SU-DHL-6 (cell line): ENCODE data around the gene SART3.

Source experiments
- H2AFZ ChIP-seq: fragments of 200-600 bp; sonication (generic); 2 replicates; pipeline ENCODE4 v1.6.1; 2014; ENCODE audit warnings: low read depth, mild to moderate bottlenecking, moderate library complexity, mixed read lengths, antibody characterized with exemption, low read length; ENCODE audit not compliant: severe bottlenecking
- H3F3A ChIP-seq: fragments of 200-600 bp; shearing (Covaris generic); 2 replicates; pipeline ENCODE4 v1.6.0; 2016; ENCODE audit warnings: antibody characterized with exemption, mild to moderate bottlenecking; ENCODE audit not compliant: insufficient read depth
- H3K27ac ChIP-seq: fragments of 200-600 bp; sonication (generic); 2 replicates; pipeline ENCODE4 v1.5.1; 2016; ENCODE audit warnings: low read depth, mild to moderate bottlenecking, low read length, moderate library complexity, mixed read lengths
- H3K27me3 ChIP-seq: fragments of 200-600 bp; sonication (generic), shearing (Covaris generic); 2 replicates; pipeline ENCODE4 v1.6.0; 2014; ENCODE audit warnings: mild to moderate bottlenecking, low read length
- H3K36me3 ChIP-seq: fragments of 200-600 bp; sonication (generic); 2 replicates; pipeline ENCODE4 v1.6.1; 2014; ENCODE audit warnings: mild to moderate bottlenecking, low read length, mixed read lengths
- H3K4me2 ChIP-seq: fragments of 300-600, 200-600 bp; shearing (Covaris generic), sonication (generic); 2 replicates; pipeline ENCODE4 v1.6.0; 2014; ENCODE audit warnings: low read length, low read depth, mild to moderate bottlenecking; ENCODE audit not compliant: poor library complexity, severe bottlenecking
- H3K4me3 ChIP-seq: fragments of 200-600 bp; sonication (generic); 2 replicates; pipeline ENCODE4 v1.5.1; 2014; ENCODE audit warnings: antibody characterized with exemption, low read length, mild to moderate bottlenecking, mixed read lengths; ENCODE audit not compliant: insufficient read depth, poor library complexity, severe bottlenecking
- H3K79me2 ChIP-seq: fragments of 200-600 bp; sonication (generic); 2 replicates; pipeline ENCODE4 v1.6.1; 2014; ENCODE audit warnings: mild to moderate bottlenecking, low read length, moderate library complexity; ENCODE audit not compliant: insufficient read depth
- H3K9ac ChIP-seq: fragments of 200-600 bp; sonication (generic); 2 replicates; pipeline ENCODE4 v1.7.0; 2014; ENCODE audit warnings: mild to moderate bottlenecking, low read length
- H3K9me2 ChIP-seq: fragments of 200-600 bp; sonication (generic); replicated peaks from 2 replicates; pipeline ENCODE4 v1.6.1; 2014; ENCODE audit warnings: low read length; ENCODE audit not compliant: insufficient read depth
- H3K9me3 ChIP-seq: fragments of 200-600 bp; sonication (generic); 2 replicates; pipeline ENCODE4 v1.6.1; 2014; ENCODE audit warnings: low read length, mixed read lengths; ENCODE audit not compliant: insufficient read depth
- H4K20me1 ChIP-seq: fragments of 200-600 bp; sonication (generic); 2 replicates; pipeline ENCODE4 v1.6.1; 2014; ENCODE audit warnings: low read depth, mild to moderate bottlenecking, antibody characterized with exemption, low read length, moderate library complexity, mixed read lengths
- CTCF ChIP-seq: fragments of 200-600 bp; sonication (generic); IDR thresholded peaks from one replicate; pipeline ENCODE4 v1.5.1; 2017; ENCODE audit warnings: antibody characterized with exemption, mild to moderate bottlenecking, low read length, moderate library complexity; ENCODE audit not compliant: insufficient read depth, poor library complexity, severe bottlenecking
- EZH2phosphoT487 ChIP-seq: fragments of 200-600 bp; sonication (generic), shearing (Covaris generic); conservative IDR thresholded peaks from 2 replicates; pipeline ENCODE4 v1.6.1; 2018; ENCODE audit warnings: mild to moderate bottlenecking, antibody characterized with exemption, low read length, moderate library complexity, mixed read lengths

The SART3 gene

GRCh38 chr12:108606492-108606891 lies 45.5 kb upstream of the SART3 start:
- H3K9me2 ChIP-seq = no peaks in the 10 kb centered on the region
- H3K9ac ChIP-seq = no peak overlapping the region
- no peaks in the 10 kb centered on the region for H3K36me3 ChIP-seq
- H3K4me3 ChIP-seq = no peak overlapping the region
- no peak overlapping the region for H3K4me2 ChIP-seq
- no peak overlapping the region for H3K27ac ChIP-seq
- no peaks in the 10 kb centered on the region for H3K79me2 ChIP-seq
- H4K20me1 ChIP-seq = no peaks in the 10 kb centered on the region
- no peaks in the 10 kb centered on the region for H3K27me3 ChIP-seq
- TF ChIP-seq CTCF = no peak
- TF ChIP-seq EZH2phosphoT487 = no peak
- no peaks in the 10 kb centered on the region for H3F3A ChIP-seq
- no peaks in the 10 kb centered on the region for H3K9me3 ChIP-seq
- no peak overlapping the region for H2AFZ ChIP-seq

GRCh38 chr12:108605690-108606406 lies 44.9 kb upstream of the SART3 start:
- Histone ChIP-seq H3K27ac (no peak overlapping the region), H2AFZ (no peak overlapping the region), H3K79me2 (no peaks in the 10 kb centered on the region), H3F3A (no peaks in the 10 kb centered on the region), H3K4me2 (no peak overlapping the region), H3K9me3 (no peaks in the 10 kb centered on the region), H3K27me3 (no peaks in the 10 kb centered on the region), H3K9ac (no peak overlapping the region), H3K36me3 (no peaks in the 10 kb centered on the region), H4K20me1 (no peaks in the 10 kb centered on the region), H3K9me2 (no peaks in the 10 kb centered on the region), H3K4me3 (no peak overlapping the region)
- TF ChIP-seq CTCF = no peak
- no peak for TF ChIP-seq EZH2phosphoT487

GRCh38 chr12:108605000-108605689 lies 44.2 kb upstream of the SART3 start:
- TF ChIP-seq EZH2phosphoT487 = no peak
- no peak for TF ChIP-seq CTCF
- Histone ChIP-seq H3K79me2 (no peaks in the 10 kb centered on the region), H3K4me3 (no peak overlapping the region), H3F3A (no peaks in the 10 kb centered on the region), H3K9me3 (no peaks in the 10 kb centered on the region), H3K27ac (no peak overlapping the region), H4K20me1 (no peaks in the 10 kb centered on the region), H3K9me2 (no peaks in the 10 kb centered on the region), H3K4me2 (no peak overlapping the region), H3K36me3 (no peaks in the 10 kb centered on the region), H2AFZ (no peak overlapping the region), H3K9ac (no peak overlapping the region), H3K27me3 (no peaks in the 10 kb centered on the region)
